A549 (cell line): ENCODE measurements around the gene RORC. TPM values are rescaled to one million over a fixed set of nuclear protein-coding genes. Genes with fewer than 3 reads are reported as not detected.

Source experiments
- ATAC-seq, 2 experiments: fragments of 200-7000 bp in 1 of 2; fragments of >200 bp in 1 of 2; cut with Nextera tagmentation in 1 of 2; cut with Tn5 transposase in 1 of 2; 3 replicates each; pipeline versions ENCODE4 v1.8.0 to v1.9.1; 2018 to 2020; ENCODE audit warnings: mild to moderate bottlenecking in 1 of 2, moderate library complexity in 1 of 2
- CTCF ChIA-PET: fragments of 300-600 bp; sonication (Branson Sonifier 250); formaldehyde crosslinking; extraction: SDS; loops from one replicate; lab custom pipeline; 2021; ENCODE audit warnings: antibody characterized with exemption, inconsistent platforms; lab: Yijun Ruan, JAX
- POLR2A ChIA-PET: fragments of 350-600 bp; formaldehyde crosslinking; extraction: SDS; loops from one replicate; lab custom pipeline; 2021; ENCODE audit warnings: antibody characterized with exemption, inconsistent platforms; lab: Yijun Ruan, JAX
- DNase-seq, 2 experiments: peaks; one replicate each; pipeline versions ENCODE4 v3.0.0 to v3.0.0-alpha.2; 2011 to 2016; ENCODE audit warnings: low read depth in 1 of 2, low spot score in 1 of 2
- FAIRE-seq: peaks from 2 replicates; lab custom pipeline; 2011; peaks lifted over from hg19 to GRCh38; lab: Jason Lieb, UNC
- H3K27ac ChIP-seq, 2 experiments: fragments of >200 bp; sonication (Bioruptor Twin); formaldehyde crosslinking; 3 replicates each; pipeline ENCODE4 v1.5.1; 2016 to 2017
- H3K4me1 ChIP-seq: fragments of >200 bp; sonication (Bioruptor Twin); formaldehyde crosslinking; 3 replicates; pipeline ENCODE4 v1.6.1; 2016
- H3K4me2 ChIP-seq: fragments of >200 bp; sonication (Bioruptor Twin); formaldehyde crosslinking; 3 replicates; pipeline ENCODE4 v1.6.1; 2016
- H3K4me3 ChIP-seq: fragments of >200 bp; sonication (Bioruptor Twin); formaldehyde crosslinking; 3 replicates; pipeline ENCODE4 v1.5.1; 2016
- H3K9me3 ChIP-seq: fragments of >200 bp; sonication (Bioruptor Twin); formaldehyde crosslinking; 3 replicates; pipeline ENCODE4 v1.6.1; 2016
- BCL3 ChIP-seq: fragments of >200 bp; sonication (Bioruptor Twin); formaldehyde crosslinking; IDR thresholded peaks from 3 replicates; pipeline ENCODE4 v1.6.1; 2016
- CBX2 ChIP-seq: fragments of 200-600 bp; sonication (generic); IDR thresholded peaks from 2 replicates; pipeline ENCODE4 v1.6.1; 2016; ENCODE audit warnings: low read depth, mild to moderate bottlenecking, borderline replicate concordance
- CBX8 ChIP-seq: fragments of 200-600 bp; sonication (generic); IDR thresholded peaks from 2 replicates; pipeline ENCODE4 v1.6.1; 2016
- CHD2 ChIP-seq: fragments of 150-350 bp; IDR thresholded peaks from 2 replicates; pipeline ENCODE4 v1.6.1; 2014; ENCODE audit warnings: low read length; ENCODE audit not compliant: partially characterized antibody
- CHD4 ChIP-seq: fragments of 200-600 bp; sonication (generic); IDR thresholded peaks from 2 replicates; pipeline ENCODE4 v1.6.1; 2016; ENCODE audit warnings: antibody characterized with exemption, mild to moderate bottlenecking, borderline replicate concordance
- EHF ChIP-seq: fragments of 250-450 bp; sonication (Bioruptor Pico); IDR thresholded peaks from 2 replicates; pipeline ENCODE4 v1.5.0; 2020; ENCODE audit warnings: mild to moderate bottlenecking
- EP300 ChIP-seq, 2 experiments: fragments of >200 bp; sonication (Bioruptor Twin); formaldehyde crosslinking; IDR thresholded peaks; 2 replicates in 1 of 2; 3 replicates in 1 of 2; pipeline ENCODE4 v1.6.1; 2016 to 2017
- ESRRA ChIP-seq: fragments of 150-350 bp; IDR thresholded peaks from 2 replicates; pipeline ENCODE4 v1.6.1; 2014; ENCODE audit warnings: mild to moderate bottlenecking, low read length, borderline replicate concordance
- FOSB ChIP-seq: fragments of 250-450 bp; sonication (Bioruptor Pico); IDR thresholded peaks from 2 replicates; pipeline ENCODE4 v1.5.0; 2020; ENCODE audit warnings: mild to moderate bottlenecking, moderate library complexity
- HEYL ChIP-seq: fragments of 250-450 bp; sonication (Bioruptor Pico); IDR thresholded peaks from 2 replicates; pipeline ENCODE4 v1.8.0; 2021; ENCODE audit warnings: mild to moderate bottlenecking, moderate library complexity
- JUN ChIP-seq, 2 experiments: fragments of >200 bp; sonication (Bioruptor Twin); formaldehyde crosslinking; IDR thresholded peaks; 2 replicates in 1 of 2; 3 replicates in 1 of 2; pipeline ENCODE4 v1.6.1; 2016 to 2017
- KDM5A ChIP-seq: fragments of 200-600 bp; sonication (generic); IDR thresholded peaks from 2 replicates; pipeline ENCODE4 v1.6.1; 2016; ENCODE audit warnings: antibody characterized with exemption, mild to moderate bottlenecking
- NPAS2 ChIP-seq: fragments of 250-450 bp; sonication (Bioruptor Pico); IDR thresholded peaks from 2 replicates; pipeline ENCODE4 v1.8.0; 2022; ENCODE audit warnings: mild to moderate bottlenecking, moderate library complexity, borderline replicate concordance
- NR3C1 ChIP-seq: fragments of >200 bp; sonication (Bioruptor Twin); formaldehyde crosslinking; IDR thresholded peaks from 3 replicates; pipeline ENCODE4 v1.6.1; 2017
- PHF8 ChIP-seq: fragments of 200-600 bp; sonication (generic); IDR thresholded peaks from 2 replicates; pipeline ENCODE4 v1.6.1; 2016; ENCODE audit warnings: low read depth, mild to moderate bottlenecking, antibody characterized with exemption, moderate library complexity, borderline replicate concordance
- POLR2AphosphoS2 ChIP-seq: conservative IDR thresholded peaks from 2 replicates; pipeline ENCODE4 v1.6.1; 2012; ENCODE audit warnings: low read length, improper control_type of control experiment, inconsistent platforms
- RAD21 ChIP-seq, 2 experiments: fragments of >200 bp in 1 of 2; sonication (Bioruptor Twin) in 1 of 2; formaldehyde crosslinking in 1 of 2; IDR thresholded peaks in 1 of 2; conservative IDR thresholded peaks in 1 of 2; 2 replicates in 1 of 2; 3 replicates in 1 of 2; pipeline ENCODE4 v1.6.1; 2012 to 2018; ENCODE audit warnings: inconsistent platforms in 1 of 2
- RARB ChIP-seq: fragments of 250-450 bp; sonication (Bioruptor Pico); IDR thresholded peaks from 2 replicates; pipeline ENCODE4 v1.8.0; 2021; ENCODE audit warnings: mild to moderate bottlenecking, moderate library complexity
- RNF2 ChIP-seq: fragments of 200-600 bp; sonication (generic); IDR thresholded peaks from 2 replicates; pipeline ENCODE4 v1.6.1; 2016; ENCODE audit warnings: low read depth, mild to moderate bottlenecking, antibody characterized with exemption, moderate library complexity, borderline replicate concordance
- SMC3 ChIP-seq: fragments of >200 bp; sonication (Bioruptor Twin); formaldehyde crosslinking; IDR thresholded peaks from 3 replicates; pipeline ENCODE4 v1.6.1; 2018; ENCODE audit warnings: inconsistent platforms
- TFCP2L1 ChIP-seq: fragments of 250-450 bp; sonication (Bioruptor Pico); IDR thresholded peaks from 2 replicates; pipeline ENCODE4 v1.5.0; 2021; ENCODE audit warnings: mild to moderate bottlenecking
- ZFP36 ChIP-seq: fragments of 450-650 bp; IDR thresholded peaks from 2 replicates; pipeline ENCODE4 v1.6.1; 2014; ENCODE audit warnings: borderline replicate concordance; ENCODE audit not compliant: partially characterized antibody
- WGBS: methylation state at CpG from one replicate; pipeline ENCODE4 v1.1.6; 2017; ENCODE audit errors: missing lambda C conversion rate; 5-methylcytosine and 5-hydroxymethylcytosine counted together
- polyA plus RNA-seq, 4 experiments: library from polyadenylated mRNA; depleted of rRNA in 3 of 4; stranded (reverse); fragments of >200 nt; fragmentation: RNase III in 1 of 4; extraction: RNeasy Plus Mini Kit Qiagen cat#74134 plus additional on column Dnase treatment in 1 of 4; gene quantifications; 2 replicates in 3 of 4; 3 replicates in 1 of 4; pipeline ENCODE4 v1.2.3, GENCODE V29; 2011 to 2017
- TF ChIP-seq, protein P1 (sequence below): fragments of 450-650 bp; IDR thresholded peaks from 2 replicates; pipeline ENCODE4 v1.6.1; 2014; ENCODE audit warnings: antibody characterized with exemption
- TF ChIP-seq, protein P2 (sequence below): fragments of >200 bp; sonication (Bioruptor Twin); formaldehyde crosslinking; IDR thresholded peaks from 2 replicates; pipeline ENCODE4 v1.6.1; 2016
- TF ChIP-seq, protein P3 (sequence below): IDR thresholded peaks from 2 replicates; pipeline ENCODE4 v1.6.1; 2012; ENCODE audit warnings: low read depth, borderline replicate concordance

Gene RORC
- polyA plus RNA-seq, 2 of the 4 experiments (the other 2 are of a cell fraction): 0.06 to 0.25 TPM

- no peak for FAIRE-seq
- Histone ChIP-seq H3K27ac (no peak overlapping the region), H3K4me1 (peaks cover 16% of the 10 kb centered on the region)
- DNase-seq: no peak
- CTCF ChIA-PET: interaction anchor here (1.0 to 2.6 kb wide), 3 partner anchors 20 to 223 kb away, joined by 3 to 8 read pairs (median 5); no protein-coding TSS in a partner anchor
- TF ChIP-seq EP300 (IDR thresholded peaks at IDR 0.05): no peak
- no peak for TF ChIP-seq ESRRA
- no peak for TF ChIP-seq RAD21 (conservative IDR thresholded peaks at IDR 0.05 in 1 of 2, IDR thresholded peaks at IDR 0.05 in 1 of 2)
- TF ChIP-seq EHF (CRISPR knock-in tag): no peak
- no peak for TF ChIP-seq CHD4
- TF ChIP-seq BCL3: no peak
- no peak for TF ChIP-seq CBX2
- TF ChIP-seq SMC3: no peak
- no peak for TF ChIP-seq PHF8
- TF ChIP-seq TFCP2L1 (CRISPR knock-in tag): no peak
- TF ChIP-seq RNF2: no peak
- TF ChIP-seq JUN (IDR thresholded peaks at IDR 0.05): no peak
- TF ChIP-seq, protein P1, sequence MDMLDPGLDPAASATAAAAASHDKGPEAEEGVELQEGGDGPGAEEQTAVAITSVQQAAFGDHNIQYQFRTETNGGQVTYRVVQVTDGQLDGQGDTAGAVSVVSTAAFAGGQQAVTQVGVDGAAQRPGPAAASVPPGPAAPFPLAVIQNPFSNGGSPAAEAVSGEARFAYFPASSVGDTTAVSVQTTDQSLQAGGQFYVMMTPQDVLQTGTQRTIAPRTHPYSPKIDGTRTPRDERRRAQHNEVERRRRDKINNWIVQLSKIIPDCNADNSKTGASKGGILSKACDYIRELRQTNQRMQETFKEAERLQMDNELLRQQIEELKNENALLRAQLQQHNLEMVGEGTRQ: no peak
- TF ChIP-seq NPAS2 (CRISPR knock-in tag): no peak
- no peak for TF ChIP-seq KDM5A
- TF ChIP-seq, protein P2, sequence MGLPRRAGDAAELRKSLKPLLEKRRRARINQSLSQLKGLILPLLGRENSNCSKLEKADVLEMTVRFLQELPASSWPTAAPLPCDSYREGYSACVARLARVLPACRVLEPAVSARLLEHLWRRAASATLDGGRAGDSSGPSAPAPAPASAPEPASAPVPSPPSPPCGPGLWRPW: no peak
- TF ChIP-seq, all 56 proteins: peak for 0
- Histone ChIP-seq H3K4me2 (no peak overlapping the region), H3K4me3 (no peak overlapping the region), H3K9me3 (no peaks in the 10 kb centered on the region)
- ATAC-seq: no peak
- POLR2A ChIA-PET: no interaction called here
- WGBS: 77% methylated on average over 24 of the region's 26 CpGs
These were observed 14.9 kb downstream of the RORC start for GRCh38 chr1:151816548-151817352.

DNA sequence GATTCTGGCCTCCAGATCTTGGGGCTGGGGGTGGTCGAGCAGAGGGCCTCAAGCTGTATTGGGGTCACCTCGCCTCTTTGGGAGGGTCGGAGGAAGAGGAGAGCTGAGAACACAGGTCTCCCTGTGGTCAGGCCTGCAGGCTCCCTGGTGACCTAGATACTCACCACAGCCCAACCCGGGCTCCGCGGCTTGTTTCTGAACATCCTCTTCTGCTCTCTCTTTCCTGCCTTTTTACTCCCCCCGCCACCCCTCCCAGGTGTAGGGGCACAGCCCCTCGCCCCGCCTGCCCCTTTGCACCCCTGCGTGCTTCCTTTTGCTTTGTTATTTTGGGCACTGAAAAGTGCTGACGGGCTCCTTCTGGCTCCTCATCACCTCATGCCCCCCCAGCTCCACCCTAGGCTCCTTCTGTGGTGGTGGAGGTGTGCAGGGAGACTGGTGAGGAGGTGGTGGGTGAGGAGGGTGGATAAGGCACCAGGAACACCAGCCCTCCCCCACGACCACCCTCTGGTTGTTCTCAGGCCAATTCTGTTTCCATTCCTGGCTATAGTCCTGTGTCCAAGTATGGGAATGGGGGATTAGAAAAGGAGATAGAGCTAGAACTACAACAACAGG, 15.8 kb downstream of the RORC start:
- Histone ChIP-seq H3K4me2 (no peak overlapping the region), H3K9me3 (no peaks in the 10 kb centered on the region), H3K4me3 (no peak overlapping the region), H3K4me1 (peaks cover 12% of the 10 kb centered on the region)
- no peak for FAIRE-seq
- ChIA-PET POLR2A (no interaction called here), CTCF (interaction anchor here (1.1 to 2.6 kb wide), 2 partner anchors 20 to 21 kb away, joined by 4 to 8 read pairs; no protein-coding TSS in a partner anchor)
- no peak for TF ChIP-seq CBX8
- TF ChIP-seq, all 56 proteins: peak for 0
- no peak for DNase-seq
- no peak for ATAC-seq
- H3K27ac ChIP-seq: no peak overlapping the region
- WGBS: 50% methylated on average over 10 of the region's 12 CpGs

GRCh38 chr1:151814971-151815545, 16.5 kb downstream of the RORC start:
- Histone ChIP-seq H3K4me3 (no peak overlapping the region), H3K4me2 (no peak overlapping the region), H3K4me1 (peaks cover 5% of the 10 kb centered on the region; the same call in 2 of the 3 replicates), H3K27ac (no peak overlapping the region), H3K9me3 (no peaks in the 10 kb centered on the region)
- 58% methylated on average over 8 of the region's 8 CpGs for WGBS
- DNase-seq: no peak
- no peak for FAIRE-seq
- ChIA-PET CTCF (interaction anchor here (1.1 to 1.4 kb wide), 2 partner anchors 10 to 21 kb away, joined by 3 to 4 read pairs; no protein-coding TSS in a partner anchor), POLR2A (no interaction called here)
- ATAC-seq: no peak
- no peak for TF ChIP-seq FOSB (CRISPR knock-in tag)
- no peak for TF ChIP-seq TFCP2L1 (CRISPR knock-in tag)
- no peak for TF ChIP-seq CBX8
- TF ChIP-seq CHD4: no peak
- no peak for TF ChIP-seq HEYL (CRISPR knock-in tag)
- no peak for TF ChIP-seq RNF2
- no peak for TF ChIP-seq POLR2AphosphoS2
- TF ChIP-seq, protein P2: no peak
- TF ChIP-seq CHD2: no peak
- TF ChIP-seq NR3C1: no peak
- TF ChIP-seq ZFP36: no peak
- no peak for TF ChIP-seq RARB (CRISPR knock-in tag)
- no peak for TF ChIP-seq EHF (CRISPR knock-in tag)
- TF ChIP-seq, protein P3, sequence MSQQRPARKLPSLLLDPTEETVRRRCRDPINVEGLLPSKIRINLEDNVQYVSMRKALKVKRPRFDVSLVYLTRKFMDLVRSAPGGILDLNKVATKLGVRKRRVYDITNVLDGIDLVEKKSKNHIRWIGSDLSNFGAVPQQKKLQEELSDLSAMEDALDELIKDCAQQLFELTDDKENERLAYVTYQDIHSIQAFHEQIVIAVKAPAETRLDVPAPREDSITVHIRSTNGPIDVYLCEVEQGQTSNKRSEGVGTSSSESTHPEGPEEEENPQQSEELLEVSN: no peak
